HG03575 (cell line): ENCODE data around the gene RBM12.
"Not testable (repeated sequence)": the region's sequence is repeated elsewhere in the genome, so short reads cannot be mapped to it uniquely, and the experiment has no call there.

Source experiments
- ATAC-seq: cut with Tn5 transposase; IDR thresholded peaks from one replicate; pipeline ENCODE4 v1.9.1; 2021; ENCODE audit not compliant: unreplicated experiment, insufficient number of reproducible peaks, low FRiP score; ENCODE audit errors: extremely low read depth

The RBM12 gene

DNA sequence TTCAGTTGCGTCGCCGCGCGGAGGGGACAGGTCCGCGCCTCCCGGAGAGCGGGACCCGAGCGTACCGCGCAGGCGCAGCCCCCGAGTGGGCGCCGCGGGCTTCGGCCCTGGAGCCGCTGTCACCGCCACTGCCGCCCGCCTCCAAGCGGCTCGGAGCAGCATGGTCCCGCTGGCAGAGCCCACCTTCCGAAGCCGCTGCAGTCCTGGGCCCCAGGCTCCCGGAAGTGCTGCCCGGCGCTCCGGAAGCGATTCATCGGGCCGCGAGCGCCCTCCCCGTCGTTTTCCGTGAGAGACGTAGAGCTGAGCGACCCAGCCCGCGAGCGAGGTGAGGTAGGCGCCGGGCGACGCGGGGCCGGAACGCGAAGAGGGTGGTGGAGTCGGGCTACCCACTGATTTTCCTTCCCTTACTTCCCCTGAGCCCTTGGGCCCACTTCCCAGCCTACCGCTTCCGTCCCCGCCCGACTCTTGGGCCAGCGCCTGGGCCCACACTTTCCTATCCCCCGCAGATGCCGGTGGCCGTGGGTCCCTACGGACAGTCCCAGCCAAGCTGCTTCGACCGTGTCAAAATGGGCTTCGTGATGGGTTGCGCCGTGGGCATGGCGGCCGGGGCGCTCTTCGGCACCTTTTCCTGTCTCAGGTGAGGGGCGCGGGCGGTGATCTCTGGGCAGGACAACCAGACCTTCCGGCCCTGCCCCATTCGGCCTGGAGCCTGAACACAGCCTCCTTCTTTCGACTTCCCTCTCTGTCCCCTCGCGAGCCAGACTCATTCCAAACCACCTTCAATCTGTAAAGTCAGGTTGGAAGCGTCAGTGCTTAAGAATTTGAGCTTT, 34.6 kb upstream of the RBM12 start, which contains the start of the genes NFS1 and ROMO1:
TSS of gene NFS1 (minus strand) at position 226 of the 830 bp plus-strand sequence. CDS start at position 162, 64 bp downstream.
TSS of gene ROMO1 (plus strand) at position 279 of the 830 bp plus-strand sequence. CDS start at position 507, 228 bp downstream.
- ATAC-seq: no peak

DNA sequence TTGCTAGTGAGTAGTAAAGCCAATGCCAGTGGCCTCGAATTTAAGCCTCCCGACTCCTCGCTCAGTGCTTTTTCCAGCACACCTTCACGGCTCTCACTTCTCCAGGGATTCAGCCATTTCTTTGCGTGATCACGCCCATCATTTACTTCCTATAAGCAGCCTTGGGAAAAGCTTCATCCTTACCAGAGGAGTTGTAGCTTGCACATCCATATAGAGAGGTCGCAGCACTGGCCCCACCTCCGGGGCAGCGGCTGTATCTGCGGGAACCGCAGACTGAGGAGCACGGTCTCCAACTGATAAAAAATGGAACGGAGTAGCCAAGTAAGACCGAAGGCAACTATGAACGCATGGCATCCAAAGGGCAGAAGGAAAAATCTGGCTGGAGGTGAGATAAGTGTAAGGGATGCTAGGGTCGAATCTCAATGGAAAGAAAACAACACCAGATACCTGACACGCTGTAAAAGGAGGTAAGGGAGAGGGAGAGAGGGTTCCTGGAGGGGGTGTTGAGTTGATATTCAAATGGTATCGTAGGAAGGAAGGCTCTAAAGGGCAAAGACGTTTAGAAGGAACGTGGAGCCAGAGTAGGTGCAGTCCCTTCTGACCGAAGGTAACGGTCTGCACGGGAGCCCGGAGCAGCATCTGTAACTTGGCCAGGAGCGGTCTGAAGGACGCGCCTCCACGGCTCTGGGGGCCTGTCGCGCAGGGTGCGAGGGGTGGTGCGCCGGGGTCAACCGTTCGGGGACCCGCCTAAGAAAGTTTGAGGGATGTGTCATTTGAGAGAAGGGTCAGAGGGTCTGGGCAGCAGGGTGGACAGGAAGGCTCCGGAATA, 33.8 kb upstream of the RBM12 start:
- ATAC-seq: no peak

DNA sequence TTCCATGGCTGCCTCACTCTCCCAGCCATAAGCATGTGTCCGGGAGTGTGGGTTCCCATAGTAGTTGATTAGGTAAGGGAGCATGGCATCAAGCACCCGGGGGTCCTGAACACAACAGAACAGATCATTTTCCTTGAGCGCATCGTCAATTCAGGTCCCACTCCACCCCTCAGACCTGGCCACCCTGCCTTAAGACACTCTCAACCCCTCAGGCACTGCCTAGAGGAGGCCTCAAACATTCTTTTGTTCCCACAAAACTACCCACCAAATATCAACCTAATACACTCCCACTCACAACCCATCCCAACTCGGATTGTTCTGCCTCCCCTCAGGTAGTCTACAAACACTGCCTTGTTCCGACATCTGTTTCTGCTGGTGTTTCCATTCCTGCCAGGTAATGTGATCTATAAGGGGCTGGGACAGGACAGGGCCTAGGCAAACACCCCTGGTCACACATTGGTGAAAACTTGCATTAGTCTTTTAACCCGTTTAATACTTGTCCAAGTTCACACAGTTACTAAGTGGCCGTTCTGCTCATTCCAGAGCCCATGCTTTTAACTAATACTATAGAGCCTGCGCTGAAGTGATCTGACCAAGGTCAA, 33.1 kb upstream of the RBM12 start:
- no peak for ATAC-seq

DNA sequence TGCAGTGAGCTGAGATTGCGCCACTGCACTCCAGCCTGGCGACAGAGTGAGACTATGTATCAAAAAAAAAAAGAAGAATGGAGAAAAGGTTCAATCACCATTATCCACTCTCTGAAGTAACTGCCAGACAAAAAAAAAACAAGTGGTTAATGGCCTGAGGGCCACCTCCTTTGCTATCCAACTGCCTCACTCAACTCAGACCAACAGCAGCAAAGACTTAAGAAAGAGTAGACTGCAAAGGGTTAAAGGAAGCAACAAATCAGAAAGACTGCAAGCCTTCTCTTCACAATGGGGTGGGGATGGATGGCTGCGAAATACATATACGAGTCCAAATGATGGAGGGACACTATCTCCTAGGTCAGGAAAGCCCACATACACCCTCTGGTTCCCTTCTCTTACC, 31.3 kb upstream of the RBM12 start:
- no peak for ATAC-seq

DNA sequence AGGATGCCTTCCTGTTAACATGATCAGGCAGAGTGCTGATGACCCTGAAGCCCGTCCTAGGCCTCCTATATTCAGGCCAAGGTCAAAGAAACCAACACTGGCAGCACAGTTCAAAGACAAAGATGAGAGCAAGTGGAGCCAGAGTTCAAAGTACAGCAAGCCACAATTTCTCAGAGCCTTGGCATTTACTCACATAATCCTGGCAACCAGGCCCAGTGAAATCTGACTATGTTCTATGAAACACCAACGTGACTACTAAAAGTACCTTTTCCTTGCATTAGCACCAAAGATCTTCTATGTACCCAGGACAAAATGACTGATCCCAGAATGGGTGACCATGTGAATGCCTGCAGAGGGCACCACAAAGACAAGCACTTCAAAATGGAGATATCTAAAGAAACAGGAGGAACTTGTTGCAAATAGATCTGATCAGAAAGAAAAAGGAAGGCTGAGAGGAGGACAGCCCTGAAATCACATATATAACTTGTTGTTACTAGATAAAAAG, 30.6 kb upstream of the RBM12 start:
- ATAC-seq: no peak

DNA sequence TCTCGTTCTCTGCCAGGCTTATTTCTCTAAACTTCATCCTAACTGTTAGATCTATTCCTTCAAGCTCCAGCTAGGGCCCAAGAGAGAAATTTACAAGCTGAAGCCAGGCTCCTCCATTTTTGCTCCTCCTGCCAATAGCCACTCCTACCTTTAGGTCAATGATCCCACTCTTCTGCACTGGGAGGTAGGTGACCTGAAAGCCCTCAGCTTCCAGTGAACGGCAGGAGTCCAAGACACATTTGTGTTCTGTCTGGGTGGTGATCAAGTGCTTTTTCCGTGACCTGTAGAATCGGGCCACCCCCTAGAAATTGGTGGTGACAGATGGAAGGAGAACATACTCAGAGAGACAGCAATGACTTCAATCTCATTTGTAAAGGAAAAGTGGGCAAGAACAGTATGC, 25.6 kb upstream of the RBM12 start:
- ATAC-seq: no peak

DNA sequence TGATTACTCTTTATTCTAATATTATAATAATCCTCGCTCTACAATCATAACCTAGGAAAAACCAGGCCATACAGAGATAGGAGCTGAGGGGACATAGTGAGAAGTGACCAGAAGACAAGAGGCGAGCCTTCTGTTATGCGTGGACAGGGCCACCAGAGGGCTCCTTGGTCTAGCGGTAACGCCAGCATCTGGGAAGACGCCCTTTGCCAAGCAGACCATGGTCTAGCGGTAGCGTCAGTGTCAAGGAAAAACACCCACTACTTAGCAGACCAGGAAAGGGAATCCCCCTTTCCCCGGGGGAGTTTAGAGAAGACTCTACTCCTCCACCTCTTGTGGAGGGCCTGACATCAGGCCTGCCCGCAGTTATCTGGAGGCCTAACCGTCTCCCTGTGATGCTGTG, 22.2 kb upstream of the RBM12 start:
- ATAC-seq: not testable (repeated sequence)

DNA sequence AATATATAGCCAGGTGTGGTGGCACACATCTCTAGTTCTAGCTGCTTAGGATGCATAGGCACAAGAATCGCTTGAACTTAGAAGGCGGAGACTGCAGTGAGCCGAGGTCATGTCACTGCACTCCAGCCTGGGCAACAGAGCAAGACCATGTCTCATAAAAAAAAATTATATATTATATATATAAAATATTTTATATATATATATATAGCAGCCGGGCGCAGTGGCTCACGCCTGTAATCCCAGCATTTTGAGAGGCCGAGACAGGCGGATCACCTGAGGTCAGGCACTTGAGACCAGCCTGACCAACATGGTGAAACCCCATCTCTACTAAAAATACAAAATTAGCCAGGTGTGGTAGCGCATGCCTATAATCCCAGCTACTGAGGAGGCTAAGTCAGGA, 20.7 kb upstream of the RBM12 start:
- not testable (repeated sequence) for ATAC-seq

DNA sequence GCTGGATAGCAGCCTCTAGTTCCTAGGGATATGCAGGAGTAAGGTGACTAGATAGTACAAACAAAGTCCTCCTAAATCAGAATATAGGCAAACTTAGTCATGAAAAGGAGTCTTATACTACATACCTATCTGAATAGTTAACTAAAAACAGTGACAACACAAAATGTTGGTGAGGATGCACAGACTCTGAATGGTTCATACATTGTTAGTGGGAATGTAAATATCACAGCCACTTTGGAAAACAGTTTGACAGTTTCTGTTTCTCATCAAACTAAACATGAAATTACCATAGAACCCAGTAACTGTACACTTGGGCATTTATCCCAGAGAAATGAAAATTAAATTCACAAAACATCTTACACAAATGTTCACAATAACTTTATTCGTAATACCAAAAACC, 17.3 kb upstream of the RBM12 start:
- no peak for ATAC-seq

DNA sequence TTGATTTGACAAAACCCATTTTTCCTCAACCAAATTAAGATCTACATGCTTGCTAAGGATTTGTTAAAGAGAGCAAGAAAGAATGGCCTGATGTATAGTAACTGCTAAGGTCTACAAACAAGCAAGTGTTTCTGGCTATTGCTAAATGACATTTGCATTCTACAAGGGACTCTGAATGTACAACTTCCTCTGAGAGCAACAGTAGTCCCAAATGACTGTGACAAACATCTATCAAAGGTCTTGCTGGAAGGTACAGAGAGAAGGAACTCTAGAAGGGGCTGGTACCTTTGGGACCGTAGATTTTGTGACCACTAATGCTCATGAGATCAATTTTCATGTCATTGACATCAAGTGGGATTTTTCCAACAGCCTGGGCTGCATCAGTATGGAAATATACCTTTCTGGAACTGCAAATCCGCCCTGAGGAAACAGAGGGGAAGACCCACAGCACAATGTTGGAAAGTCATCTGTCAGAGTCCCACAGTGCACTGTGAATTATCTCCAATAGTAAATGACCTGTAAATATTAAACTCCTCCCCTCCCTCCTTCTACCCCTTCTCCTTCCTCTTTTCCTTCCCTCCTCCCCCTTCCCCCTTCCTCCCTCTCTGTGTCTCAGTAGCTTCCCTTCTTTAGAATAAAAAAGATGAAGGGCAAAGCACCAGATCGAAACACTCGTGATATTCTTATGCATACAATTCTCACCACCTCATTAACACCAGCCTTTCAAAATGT, 15.9 kb upstream of the RBM12 start:
- ATAC-seq: no peak

DNA sequence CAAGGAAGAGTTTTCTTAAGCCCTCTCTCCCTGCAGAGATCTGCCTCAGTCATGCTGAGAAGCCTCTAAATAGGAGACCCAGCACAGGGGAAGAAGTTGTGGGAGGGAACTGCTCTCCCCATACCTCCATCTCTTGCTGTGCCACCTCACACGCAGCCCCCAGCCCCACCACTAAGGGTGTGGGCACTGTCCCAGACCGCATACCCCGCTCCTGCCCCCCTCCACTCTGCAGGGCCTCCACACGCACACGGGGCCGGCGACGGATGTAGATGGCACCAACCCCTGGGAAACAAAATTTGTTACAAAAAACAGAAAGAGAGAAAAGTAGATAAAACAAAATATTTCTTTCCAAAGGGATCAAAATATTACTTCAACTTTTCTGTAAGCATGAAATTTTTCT, 10.2 kb upstream of the RBM12 start:
- no peak for ATAC-seq

DNA sequence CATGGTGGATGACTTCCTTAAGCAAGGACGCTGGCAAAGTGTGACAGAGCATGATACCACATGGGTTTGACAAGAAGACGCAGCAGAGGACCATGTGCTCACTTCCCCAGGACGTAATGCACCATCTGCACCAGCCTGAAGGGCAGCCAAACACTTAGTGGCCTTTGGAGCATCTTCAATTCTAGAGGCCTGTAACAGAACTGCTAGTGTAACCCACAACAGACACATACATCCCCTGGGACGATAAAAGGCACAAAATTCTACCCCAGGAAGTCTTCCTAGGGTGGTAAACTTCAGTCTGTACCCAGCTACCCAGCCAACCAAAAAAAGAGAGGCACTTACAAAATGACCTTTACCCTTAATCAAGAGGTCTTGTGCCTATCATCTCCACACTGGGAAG, 9.2 kb upstream of the RBM12 start:
- ATAC-seq: no peak

DNA sequence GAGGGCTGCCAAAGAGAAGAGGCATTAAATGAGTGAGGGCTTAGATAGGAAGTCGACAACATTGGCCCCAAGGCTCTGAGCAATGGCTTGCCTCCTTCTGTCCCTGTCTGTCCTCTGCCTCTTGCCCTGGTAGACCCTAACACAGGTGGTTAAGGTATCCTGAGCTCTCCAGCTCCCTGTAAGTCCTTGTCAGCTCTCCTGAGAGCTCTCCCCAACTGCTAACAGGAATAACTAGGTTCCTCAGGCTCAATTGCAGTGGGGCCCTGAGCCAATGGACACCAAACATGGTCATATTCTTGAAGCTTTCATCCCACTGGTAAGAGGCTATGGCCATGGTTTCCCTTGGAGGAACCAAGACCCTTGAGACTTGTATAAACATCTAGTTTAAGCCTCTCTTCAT, 5.0 kb upstream of the RBM12 start:
- ATAC-seq: no peak

DNA sequence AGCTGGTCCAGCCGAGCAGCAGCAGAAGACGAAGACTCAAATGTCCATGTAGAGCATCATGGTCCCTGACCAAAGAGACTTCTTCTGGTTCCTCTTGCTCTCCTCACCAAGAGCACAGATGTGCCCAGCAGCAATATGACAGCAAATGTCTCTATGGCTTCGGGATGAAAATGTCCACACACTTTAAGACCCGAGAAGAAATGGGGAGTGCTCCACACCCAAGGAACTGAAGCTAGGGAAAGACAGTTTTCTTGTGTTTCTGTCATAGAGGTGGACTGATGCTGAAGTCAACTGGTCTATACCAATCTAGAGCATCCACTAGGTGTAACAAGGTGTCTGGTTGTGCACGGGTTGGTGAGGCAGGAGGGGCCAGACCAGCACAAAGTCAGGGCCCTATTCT, 4.5 kb upstream of the RBM12 start:
- ATAC-seq: no peak

DNA sequence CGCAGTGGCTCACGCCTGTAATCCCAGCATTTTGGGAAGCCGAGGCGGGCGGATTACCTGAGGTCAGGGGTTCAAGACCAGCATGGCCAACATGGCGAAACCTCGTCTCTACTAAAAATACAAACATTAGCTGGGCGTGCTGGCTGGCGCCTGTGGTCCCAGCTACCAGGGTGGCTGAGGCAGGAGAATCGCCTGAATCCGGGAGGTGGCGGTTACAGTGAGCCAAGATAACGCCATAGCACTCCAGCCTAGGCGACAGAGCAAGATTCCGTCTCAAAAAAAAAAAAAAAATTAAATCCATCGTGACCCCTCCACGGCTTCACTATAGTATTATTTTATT, 1.2 kb upstream of the RBM12 start:
- ATAC-seq: no peak

DNA sequence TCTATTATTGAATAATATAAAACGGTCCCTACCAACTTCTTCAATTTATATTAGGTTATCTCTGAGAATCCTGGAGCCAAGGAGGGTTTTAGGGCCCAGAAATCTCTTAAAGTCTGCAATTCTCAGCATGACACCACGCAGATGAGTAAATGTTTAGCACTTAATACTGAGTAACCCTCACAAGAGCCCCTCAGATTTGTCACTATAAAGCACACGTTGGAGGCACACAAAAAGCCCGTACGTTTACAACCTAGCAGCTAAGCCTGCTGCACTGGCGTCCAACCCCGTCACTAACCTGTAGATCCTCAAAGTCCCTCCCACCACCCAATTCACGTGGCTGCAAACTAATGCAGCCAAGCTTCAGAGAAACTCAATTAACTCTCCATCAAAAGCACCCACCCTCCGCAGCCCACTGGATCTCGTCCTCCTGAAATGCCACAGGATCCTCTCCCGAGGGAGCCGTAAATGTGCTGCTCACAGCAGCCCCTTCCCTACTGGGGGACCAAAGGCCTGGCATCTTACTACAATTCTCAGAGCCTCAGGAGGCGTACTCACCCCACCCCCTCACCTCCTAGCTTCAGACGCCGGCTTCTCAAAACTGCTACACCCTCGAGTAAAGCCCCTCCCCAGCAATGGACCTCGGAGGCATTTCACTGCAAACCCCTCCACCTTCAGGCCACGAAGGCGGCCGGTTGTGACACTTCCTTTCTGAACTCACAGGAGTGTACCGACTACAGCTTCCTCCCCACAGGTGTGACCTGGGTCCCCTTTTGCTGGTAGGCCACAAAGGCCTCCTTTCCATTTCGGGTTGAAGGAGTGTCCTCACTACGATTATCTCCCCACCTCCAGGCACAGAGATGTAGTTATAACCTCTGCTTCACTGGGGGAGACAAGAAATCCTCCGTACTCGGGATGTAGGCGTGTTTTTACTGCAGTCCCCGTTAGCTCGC, 909 bp downstream of the RBM12 start:
- no peak for ATAC-seq

DNA sequence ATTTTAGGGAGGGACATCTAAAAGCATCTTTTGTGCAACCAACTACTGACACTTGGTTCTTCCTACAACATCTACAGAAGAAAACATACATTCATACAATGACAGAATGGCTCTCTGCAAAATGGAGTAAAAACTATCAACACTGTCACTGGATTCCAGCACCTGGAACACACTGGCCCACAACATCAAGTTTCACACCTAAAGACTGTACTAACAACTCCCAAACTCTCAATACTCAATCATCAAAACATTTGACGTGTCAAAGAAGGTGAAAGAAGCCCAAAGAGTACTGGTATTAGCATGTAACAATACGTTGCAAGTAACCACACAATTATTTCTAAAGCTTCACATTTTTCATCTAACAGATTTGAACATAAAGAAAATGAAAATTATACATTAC, 2.1 kb downstream of the RBM12 start:
- ATAC-seq: no peak

DNA sequence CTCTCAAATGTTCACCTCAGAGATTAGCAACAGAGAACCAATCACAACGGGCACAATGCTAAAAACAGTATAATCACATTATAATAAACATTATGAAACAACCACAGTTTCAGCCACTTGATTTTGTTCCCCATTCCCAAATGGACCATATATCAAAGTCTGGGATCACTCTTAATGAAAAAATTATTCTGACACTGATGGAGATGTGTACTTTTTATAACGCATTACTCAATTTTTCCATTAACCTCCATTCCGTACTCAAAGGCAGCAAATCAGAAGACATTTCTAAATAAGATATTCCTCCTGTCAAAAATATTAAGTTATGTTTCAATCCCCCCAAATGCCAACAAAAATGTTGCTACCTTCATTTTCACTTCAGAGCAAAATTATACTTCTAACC, 2.8 kb downstream of the RBM12 start:
- no peak for ATAC-seq
